Testis (tissue), 2 donors: ENCODE measurements around the gene C11orf52.

ENCODE experiments used
- CTCF ChIP-seq, 3 experiments: fragments of 450-650 bp in 2 of 3; fragments of 200-600 bp in 1 of 3; sonication (generic) in 1 of 3; IDR thresholded peaks; one replicate each; pipeline ENCODE4 v1.5.1; 2016 to 2019; ENCODE audit warnings: antibody characterized with exemption in 3 of 3, mild to moderate bottlenecking in 2 of 3, moderate library complexity in 1 of 3
- POLR2A ChIP-seq: fragments of 450-650 bp; IDR thresholded peaks from one replicate; pipeline ENCODE4 v1.6.1; 2017; ENCODE audit warnings: antibody characterized with exemption, mild to moderate bottlenecking, moderate library complexity

DNA sequence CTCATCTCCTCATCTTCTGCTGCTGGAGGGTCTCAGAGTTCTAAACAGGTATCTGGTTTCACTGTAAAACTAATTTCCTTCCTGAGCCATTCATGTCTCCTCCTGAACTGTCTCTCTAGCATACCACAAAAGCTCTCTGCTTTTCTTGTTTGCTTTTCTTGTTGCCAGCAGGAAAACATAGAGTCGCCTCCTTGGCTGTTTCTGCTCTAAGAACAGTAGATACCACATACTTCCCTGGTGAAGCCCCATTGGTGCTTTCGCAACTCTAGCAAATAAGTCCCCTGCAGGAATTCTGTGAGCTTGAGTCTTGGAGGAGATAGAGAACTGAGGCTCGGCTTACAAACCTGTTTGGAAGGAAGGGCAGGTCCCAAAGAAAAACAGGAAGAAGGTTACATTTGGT lies 25.4 kb downstream of the C11orf52 start:
- TF ChIP-seq CTCF (IDR thresholded peaks at IDR 0.05) (no peak), POLR2A (no peak)
